Hepatocyte (in vitro differentiated cells): ENCODE results near the gene WDFY2. TPM values are rescaled to one million over a fixed set of nuclear protein-coding genes. Genes with fewer than 3 reads are reported as not detected.

ENCODE experiments used
- DNase-seq: peaks from one replicate; pipeline ENCODE4 v3.0.0-alpha.2; 2016; ENCODE audit warnings: low spot score
- H2AFZ ChIP-seq: fragments of 200-600 bp; sonication (generic); 2 replicates; pipeline ENCODE4 v1.6.0; 2016; ENCODE audit warnings: antibody characterized with exemption, mild to moderate bottlenecking
- H3K27ac ChIP-seq: fragments of 200-600 bp; sonication (generic); 2 replicates; pipeline ENCODE4 v1.5.1; 2016; ENCODE audit warnings: mild to moderate bottlenecking
- H3K27me3 ChIP-seq: fragments of 200-600 bp; sonication (generic); 2 replicates; pipeline ENCODE4 v1.6.1; 2016
- H3K36me3 ChIP-seq: fragments of 200-600 bp; sonication (generic); replicated peaks from 2 replicates; pipeline ENCODE4 v1.5.1; 2016; ENCODE audit warnings: low read depth; ENCODE audit not compliant: insufficient read depth
- H3K4me1 ChIP-seq: fragments of 200-600 bp; sonication (generic); 2 replicates; pipeline ENCODE4 v1.5.1; 2016; ENCODE audit warnings: mild to moderate bottlenecking, moderate library complexity; ENCODE audit not compliant: insufficient read depth
- H3K4me2 ChIP-seq: fragments of 200-600 bp; sonication (generic); 2 replicates; pipeline ENCODE4 v1.6.0; 2016
- H3K4me3 ChIP-seq: fragments of 200-600 bp; sonication (generic); 2 replicates; pipeline ENCODE4 v1.5.1; 2016; ENCODE audit warnings: mild to moderate bottlenecking
- H3K79me2 ChIP-seq: fragments of 200-600 bp; sonication (generic); 2 replicates; pipeline ENCODE4 v1.6.0; 2017; ENCODE audit warnings: mild to moderate bottlenecking
- H3K9me2 ChIP-seq: fragments of 200-600 bp; sonication (generic); replicated peaks from 2 replicates; pipeline ENCODE4 v1.6.0; 2017; ENCODE audit warnings: mild to moderate bottlenecking; ENCODE audit not compliant: insufficient read depth
- H3K9me3 ChIP-seq: fragments of 200-600 bp; sonication (generic); 2 replicates; pipeline ENCODE4 v1.5.1; 2016; ENCODE audit warnings: low read depth, mild to moderate bottlenecking
- H4K20me1 ChIP-seq: fragments of 200-600 bp; sonication (generic); 2 replicates; pipeline ENCODE4 v1.6.0; 2016; ENCODE audit warnings: mild to moderate bottlenecking; ENCODE audit not compliant: insufficient read depth, poor library complexity, severe bottlenecking
- EZH2 ChIP-seq: fragments of 200-600 bp; sonication (generic); IDR thresholded peaks from 2 replicates; pipeline ENCODE4 v1.6.1; 2016; ENCODE audit warnings: antibody characterized with exemption, mild to moderate bottlenecking, borderline replicate concordance
- EZH2phosphoT487 ChIP-seq: fragments of 200-600 bp; sonication (generic); IDR thresholded peaks from one replicate; pipeline ENCODE4 v1.6.1; 2018; ENCODE audit warnings: antibody characterized with exemption, mild to moderate bottlenecking, low read depth, moderate library complexity; ENCODE audit not compliant: unreplicated experiment, severe bottlenecking
- WGBS: methylation state at CpG from one replicate; pipeline ENCODE4 v1.1.6; 2016; ENCODE audit warnings: low lambda C conversion rate; ENCODE audit errors: missing lambda C conversion rate; 5-methylcytosine and 5-hydroxymethylcytosine counted together
- polyA plus RNA-seq: library from polyadenylated mRNA; unstranded; fragments of >200 nt; fragmentation: Nextera tagmentation; extraction: Ambion mirVana; gene quantifications from 2 replicates; pipeline ENCODE4 v1.2.1, GENCODE V29; 2016
- total RNA-seq: library from RNA; depleted of rRNA; stranded (reverse); fragments of >200 nt; gene quantifications from 2 replicates; pipeline ENCODE4 v1.2.3, GENCODE V29; 2014
- TF ChIP-seq, protein P1 (sequence below): fragments of 200-600 bp; sonication (generic); IDR thresholded peaks from 2 replicates; pipeline ENCODE4 v1.5.1; 2016; ENCODE audit warnings: antibody characterized with exemption, mild to moderate bottlenecking; ENCODE audit not compliant: poor library complexity

The WDFY2 gene
- total and polyA plus RNA-seq, 2 experiments from 2014 or later, result 9.0 to 9.1 TPM

DNA sequence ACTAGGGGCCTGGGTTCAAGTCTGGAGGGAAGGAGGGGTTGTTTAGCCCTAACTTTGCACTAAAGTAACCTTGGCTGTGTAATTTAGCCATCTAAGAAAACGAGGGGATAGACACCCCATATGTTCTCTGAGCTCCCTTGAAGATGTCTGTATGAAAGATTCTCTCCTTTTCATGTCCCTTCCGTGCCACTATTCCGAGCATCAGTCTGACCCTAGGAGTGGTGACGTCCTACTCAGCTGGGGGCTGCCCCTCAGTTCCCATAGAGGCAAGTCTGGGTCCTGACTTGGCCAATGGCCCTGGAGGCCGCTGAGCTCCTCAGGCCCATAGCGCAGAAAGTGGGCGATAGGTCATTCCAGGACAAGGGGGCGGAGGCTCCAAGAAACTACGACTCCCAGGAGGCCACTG lies 790 bp upstream of the WDFY2 start:
- Histone ChIP-seq H3K36me3 (no peaks in the 10 kb centered on the region), H3K4me3 (no peak overlapping the region), H3K4me1 (peaks cover 4% of the 10 kb centered on the region), H3K9me3 (no peaks in the 10 kb centered on the region), H3K4me2 (peak overlapping the region; percentile 77), H4K20me1 (no peaks in the 10 kb centered on the region), H3K27me3 (no peaks in the 10 kb centered on the region), H2AFZ (peak overlapping the region; percentile 68), H3K27ac (peak overlapping the region; percentile 83), H3K9me2 (no peaks in the 10 kb centered on the region), H3K79me2 (peaks cover 33% of the 10 kb centered on the region)
- TF ChIP-seq, protein P1, sequence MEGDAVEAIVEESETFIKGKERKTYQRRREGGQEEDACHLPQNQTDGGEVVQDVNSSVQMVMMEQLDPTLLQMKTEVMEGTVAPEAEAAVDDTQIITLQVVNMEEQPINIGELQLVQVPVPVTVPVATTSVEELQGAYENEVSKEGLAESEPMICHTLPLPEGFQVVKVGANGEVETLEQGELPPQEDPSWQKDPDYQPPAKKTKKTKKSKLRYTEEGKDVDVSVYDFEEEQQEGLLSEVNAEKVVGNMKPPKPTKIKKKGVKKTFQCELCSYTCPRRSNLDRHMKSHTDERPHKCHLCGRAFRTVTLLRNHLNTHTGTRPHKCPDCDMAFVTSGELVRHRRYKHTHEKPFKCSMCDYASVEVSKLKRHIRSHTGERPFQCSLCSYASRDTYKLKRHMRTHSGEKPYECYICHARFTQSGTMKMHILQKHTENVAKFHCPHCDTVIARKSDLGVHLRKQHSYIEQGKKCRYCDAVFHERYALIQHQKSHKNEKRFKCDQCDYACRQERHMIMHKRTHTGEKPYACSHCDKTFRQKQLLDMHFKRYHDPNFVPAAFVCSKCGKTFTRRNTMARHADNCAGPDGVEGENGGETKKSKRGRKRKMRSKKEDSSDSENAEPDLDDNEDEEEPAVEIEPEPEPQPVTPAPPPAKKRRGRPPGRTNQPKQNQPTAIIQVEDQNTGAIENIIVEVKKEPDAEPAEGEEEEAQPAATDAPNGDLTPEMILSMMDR, result no peak
- TF ChIP-seq EZH2, result no peak
- TF ChIP-seq EZH2phosphoT487, result no peak
- WGBS, result 29% methylated on average over 9 of the region's 9 CpGs
- no peak for DNase-seq

DNA sequence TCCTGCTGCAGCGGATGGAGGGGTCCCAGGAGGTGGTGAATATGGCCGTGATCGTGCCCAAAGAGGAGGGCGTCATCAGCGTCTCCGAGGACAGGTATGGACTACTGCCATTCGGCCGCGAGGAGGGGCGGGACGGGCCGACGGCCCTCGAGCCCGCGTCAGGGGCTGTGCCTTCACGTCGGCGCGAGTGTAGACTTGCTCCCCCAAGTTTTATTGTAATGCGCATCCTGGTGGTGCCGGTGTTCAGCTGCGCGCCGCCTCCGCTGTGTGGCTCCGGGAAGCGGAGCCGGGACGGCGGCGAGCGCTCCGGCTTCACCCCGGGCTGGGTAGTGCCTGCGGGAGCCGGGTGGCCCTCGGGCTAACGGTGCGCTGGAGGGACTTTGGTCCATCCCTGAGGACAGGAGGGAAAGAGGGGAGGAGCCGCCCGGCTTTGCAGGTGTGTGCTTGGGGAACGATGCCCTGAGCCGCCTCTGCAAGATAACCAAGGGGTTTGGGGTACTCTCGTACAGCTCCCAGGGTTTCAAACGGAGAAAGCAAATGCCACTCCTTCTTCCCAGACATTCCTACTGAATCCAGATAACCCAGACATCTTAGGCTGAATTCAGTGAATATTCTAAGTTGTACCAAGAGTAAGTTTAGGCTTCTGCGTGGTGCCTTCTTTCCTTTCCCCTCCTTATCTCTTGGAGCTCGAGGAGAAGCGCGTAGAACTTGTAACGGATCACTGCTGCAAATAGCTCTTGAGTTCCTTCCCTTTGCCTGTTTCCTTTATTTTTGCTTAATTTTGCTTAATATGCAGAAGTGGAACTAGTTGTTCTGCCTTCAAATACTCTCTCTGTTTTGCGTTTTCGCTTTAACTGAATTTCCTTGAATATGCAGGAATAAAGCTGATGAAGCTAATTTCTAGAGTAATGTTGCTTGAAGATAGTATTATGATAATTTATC lies 740 bp downstream of the WDFY2 start:
- Histone ChIP-seq H3K27ac (peak overlapping the region; percentile 90), H3K4me1 (peaks cover 4% of the 10 kb centered on the region), H3K79me2 (peaks cover 45% of the 10 kb centered on the region), H2AFZ (peak overlapping the region; percentile 79), H4K20me1 (no peaks in the 10 kb centered on the region), H3K9me3 (no peaks in the 10 kb centered on the region), H3K4me2 (peak overlapping the region; percentile 86), H3K4me3 (peak overlapping the region; percentile 70), H3K9me2 (no peaks in the 10 kb centered on the region), H3K36me3 (no peaks in the 10 kb centered on the region), H3K27me3 (no peaks in the 10 kb centered on the region)
- under 1% methylated on average over 46 of the region's 53 CpGs for WGBS
- DNase-seq, result peak; percentile 81
- TF ChIP-seq EZH2 (no peak), EZH2phosphoT487 (no peak)
- TF ChIP-seq, protein P1, result no peak

DNA sequence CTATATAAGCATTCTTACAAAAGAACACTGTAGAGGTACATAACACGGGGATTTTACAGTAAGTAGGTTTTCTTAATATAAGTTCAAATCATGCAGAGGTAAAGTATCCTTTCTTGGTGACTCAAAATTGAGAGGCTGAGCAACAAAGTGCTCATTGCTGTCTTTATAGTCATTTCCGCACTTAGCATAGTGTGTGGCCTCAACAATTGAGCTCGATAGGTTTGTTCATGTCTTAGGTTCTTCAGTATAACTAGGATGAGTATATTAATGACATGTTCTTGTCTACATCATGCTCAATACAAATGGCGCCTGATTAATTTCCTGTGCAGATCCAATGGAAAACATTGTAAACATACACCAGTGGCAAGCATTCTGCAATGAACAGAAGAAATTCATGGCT lies 1.4 kb downstream of the WDFY2 start:
- no peaks in the 10 kb centered on the region for H3K27me3 ChIP-seq
- H3K4me2 ChIP-seq, result peak overlapping the region; percentile 86
- H3K9me2 ChIP-seq, result no peaks in the 10 kb centered on the region
- H3K4me1 ChIP-seq, result peaks cover 4% of the 10 kb centered on the region
- no peaks in the 10 kb centered on the region for H3K36me3 ChIP-seq
- H4K20me1 ChIP-seq, result no peaks in the 10 kb centered on the region
- H3K27ac ChIP-seq, result no peak overlapping the region
- no peak for DNase-seq
- H2AFZ ChIP-seq, result no peak overlapping the region
- peaks cover 45% of the 10 kb centered on the region for H3K79me2 ChIP-seq
- TF ChIP-seq, protein P1, result no peak
- no peak for TF ChIP-seq EZH2
- TF ChIP-seq EZH2phosphoT487, result no peak
- no peaks in the 10 kb centered on the region for H3K9me3 ChIP-seq
- 65% methylated on average over 4 of the region's 4 CpGs for WGBS
- H3K4me3 ChIP-seq, result peak overlapping the region; percentile 70
